Keratinocyte (primary cell): ENCODE results near the gene CD248. TPM values are rescaled to one million over a fixed set of nuclear protein-coding genes. Genes with fewer than 3 reads are reported as not detected.

Experiments used
- DNase-seq: peaks from one replicate; pipeline ENCODE4 v3.0.0-alpha.2; 2011; ENCODE audit warnings: low read depth, missing footprints, low spot score
- FAIRE-seq: peaks from 2 replicates; lab custom pipeline; 2011; peaks lifted over from hg19 to GRCh38; lab: Jason Lieb, UNC
- H2AFZ ChIP-seq: 2 replicates; pipeline ENCODE4 v1.6.0; 2012; ENCODE audit warnings: low read length, control low read depth, inconsistent platforms; ENCODE audit not compliant: control insufficient read depth
- H3K27ac ChIP-seq: 2 replicates; pipeline ENCODE4 v1.5.1; 2011; ENCODE audit warnings: low read length; ENCODE audit not compliant: control insufficient read depth, insufficient read depth
- H3K27me3 ChIP-seq: 3 replicates; pipeline ENCODE4 v1.6.0; 2011; ENCODE audit warnings: low read length; ENCODE audit not compliant: control insufficient read depth, insufficient read depth; ENCODE audit errors: extremely low read depth
- H3K36me3 ChIP-seq, 2 experiments: 2 replicates in 1 of 2; 3 replicates in 1 of 2; pipeline ENCODE4 v1.5.1; 2011; ENCODE audit warnings: low read length in 2 of 2, mild to moderate bottlenecking in 1 of 2; ENCODE audit not compliant: control insufficient read depth in 2 of 2, insufficient read depth in 2 of 2; ENCODE audit errors: extremely low read depth in 1 of 2
- H3K4me1 ChIP-seq: 3 replicates; pipeline ENCODE4 v1.5.1; 2011; ENCODE audit warnings: low read length; ENCODE audit not compliant: control insufficient read depth, insufficient read depth; ENCODE audit errors: extremely low read depth
- H3K4me2 ChIP-seq: 3 replicates; pipeline ENCODE4 v1.6.0; 2011; ENCODE audit warnings: low read depth, low read length; ENCODE audit not compliant: control insufficient read depth, insufficient read depth; ENCODE audit errors: extremely low read depth
- H3K4me3 ChIP-seq, 3 experiments: fragments of 200-600 bp in 1 of 3; sonication (generic) in 1 of 3; 2 replicates in 2 of 3; 3 replicates in 1 of 3; pipeline ENCODE4 v1.5.1; 2011 to 2016; ENCODE audit warnings: low read length in 3 of 3, mild to moderate bottlenecking in 3 of 3, control low read depth in 2 of 3, inconsistent platforms in 1 of 3, low read depth in 1 of 3, mixed read lengths in 1 of 3, mixed run types in 1 of 3, moderate library complexity in 1 of 3; ENCODE audit not compliant: control insufficient read depth in 2 of 3, insufficient read depth in 2 of 3; ENCODE audit errors: extremely low read depth in 1 of 3
- H3K79me2 ChIP-seq: 2 replicates; pipeline ENCODE4 v1.6.0; 2012; ENCODE audit warnings: low read length; ENCODE audit not compliant: control insufficient read depth, insufficient read depth
- H3K9ac ChIP-seq: 3 replicates; pipeline ENCODE4 v1.6.0; 2011; ENCODE audit warnings: low read length; ENCODE audit not compliant: control insufficient read depth, insufficient read depth; ENCODE audit errors: extremely low read depth
- H3K9me1 ChIP-seq: 3 replicates; pipeline ENCODE4 v1.6.0; 2011; ENCODE audit warnings: low read length; ENCODE audit not compliant: control insufficient read depth, insufficient read depth; ENCODE audit errors: extremely low read depth
- H3K9me3 ChIP-seq: 2 replicates; pipeline ENCODE4 v1.5.1; 2012; ENCODE audit warnings: low read depth, low read length; ENCODE audit not compliant: control insufficient read depth
- H4K20me1 ChIP-seq: 3 replicates; pipeline ENCODE4 v1.6.0; 2011; ENCODE audit warnings: low read length; ENCODE audit not compliant: control insufficient read depth, insufficient read depth; ENCODE audit errors: extremely low read depth
- EZH2 ChIP-seq: IDR thresholded peaks from one replicate; pipeline ENCODE4 v1.6.1; 2012; ENCODE audit warnings: inconsistent platforms, mild to moderate bottlenecking, low read length, moderate library complexity
- dilution Hi-C: fragments of 300-500 bp; cut with MboI; formaldehyde crosslinking; loops from one replicate; pipeline ENCODE4 v1.7.0; 2020; ENCODE audit warnings: low sequenced_read_pairs; ENCODE audit not compliant: extremely low pct_ligation_motif_present
- polyA plus RNA-seq, 5 experiments: library from polyadenylated mRNA; depleted of rRNA in 3 of 5; stranded (reverse) in 3 of 5; stranded (forward) in 1 of 5; unstranded in 1 of 5; fragments of >200 nt; gene quantifications; 1 replicate in 1 of 5; 2 replicates in 3 of 5; 3 replicates in 1 of 5; pipeline versions ENCODE4 v1.2.1 to v1.2.3, GENCODE V29; 2011 to 2012; ENCODE audit warnings: missing spikeins in 2 of 5, low read depth in 1 of 5, low replicate concordance in 1 of 5
- TF ChIP-seq, protein P1 (sequence below), 3 experiments: IDR thresholded peaks in 1 of 3; conservative IDR thresholded peaks in 1 of 3; optimal IDR thresholded peaks in 1 of 3; 2 replicates in 2 of 3; 3 replicates in 1 of 3; pipeline versions ENCODE3 to v1.5.1; 2011; ENCODE audit warnings: low read length in 3 of 3, mild to moderate bottlenecking in 3 of 3, moderate library complexity in 2 of 3, control low read depth in 1 of 3, inconsistent platforms in 1 of 3; ENCODE audit not compliant: insufficient read depth in 2 of 3; ENCODE audit errors: extremely low read depth in 1 of 3

Gene CD248
- polyA plus RNA-seq, 1 donor (not counting 4 experiments of a cell fraction or from before 2014, with no cell fraction given), result 0.12 TPM

DNA sequence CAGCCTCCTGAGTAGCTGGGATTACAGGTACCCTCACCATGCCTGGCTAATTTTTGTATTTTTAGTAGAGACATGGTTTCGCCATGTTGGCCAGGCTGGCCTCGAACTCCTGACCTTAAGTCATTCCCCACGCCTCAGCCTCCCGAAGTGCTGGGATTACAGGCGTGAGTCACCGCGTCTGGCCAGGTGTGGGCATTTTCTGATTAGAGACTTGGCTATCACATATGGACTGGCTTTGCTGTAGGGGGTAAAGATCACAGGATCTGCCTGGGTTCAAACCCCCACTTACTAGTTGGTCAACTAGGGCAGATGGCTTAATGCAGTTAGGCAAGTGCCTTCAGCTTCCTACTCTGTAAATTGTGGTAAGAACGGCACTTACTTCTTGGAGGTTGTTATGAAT is 6.5 kb downstream of the CD248 start:
- DNase-seq (no peak), FAIRE-seq (no peak)
- Histone ChIP-seq H3K27me3 (peaks cover 4% of the 10 kb centered on the region), H3K9me1 (no peaks in the 10 kb centered on the region), H3K4me1 (peaks cover 2% of the 10 kb centered on the region), H3K36me3 (no peaks in the 10 kb centered on the region), H3K79me2 (no peaks in the 10 kb centered on the region), H4K20me1 (no peaks in the 10 kb centered on the region), H3K9ac (no peak overlapping the region), H2AFZ (no peak overlapping the region), H3K27ac (no peak overlapping the region), H3K4me3 (no peak overlapping the region), H3K4me2 (no peak overlapping the region), H3K9me3 (no peaks in the 10 kb centered on the region)
- TF ChIP-seq EZH2, result no peak
- TF ChIP-seq, protein P1, sequence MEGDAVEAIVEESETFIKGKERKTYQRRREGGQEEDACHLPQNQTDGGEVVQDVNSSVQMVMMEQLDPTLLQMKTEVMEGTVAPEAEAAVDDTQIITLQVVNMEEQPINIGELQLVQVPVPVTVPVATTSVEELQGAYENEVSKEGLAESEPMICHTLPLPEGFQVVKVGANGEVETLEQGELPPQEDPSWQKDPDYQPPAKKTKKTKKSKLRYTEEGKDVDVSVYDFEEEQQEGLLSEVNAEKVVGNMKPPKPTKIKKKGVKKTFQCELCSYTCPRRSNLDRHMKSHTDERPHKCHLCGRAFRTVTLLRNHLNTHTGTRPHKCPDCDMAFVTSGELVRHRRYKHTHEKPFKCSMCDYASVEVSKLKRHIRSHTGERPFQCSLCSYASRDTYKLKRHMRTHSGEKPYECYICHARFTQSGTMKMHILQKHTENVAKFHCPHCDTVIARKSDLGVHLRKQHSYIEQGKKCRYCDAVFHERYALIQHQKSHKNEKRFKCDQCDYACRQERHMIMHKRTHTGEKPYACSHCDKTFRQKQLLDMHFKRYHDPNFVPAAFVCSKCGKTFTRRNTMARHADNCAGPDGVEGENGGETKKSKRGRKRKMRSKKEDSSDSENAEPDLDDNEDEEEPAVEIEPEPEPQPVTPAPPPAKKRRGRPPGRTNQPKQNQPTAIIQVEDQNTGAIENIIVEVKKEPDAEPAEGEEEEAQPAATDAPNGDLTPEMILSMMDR (optimal IDR thresholded peaks at IDR 0.05 in 1 of 3, IDR thresholded peaks at IDR 0.05 in 1 of 3, conservative IDR thresholded peaks at IDR 0.05 in 1 of 3; ENCODE audit: extremely low read depth in 1 of 3, insufficient read depth in 2 of 3, low read length in 3 of 3), result no peak
- dilution Hi-C loops, result no loop called here

DNA sequence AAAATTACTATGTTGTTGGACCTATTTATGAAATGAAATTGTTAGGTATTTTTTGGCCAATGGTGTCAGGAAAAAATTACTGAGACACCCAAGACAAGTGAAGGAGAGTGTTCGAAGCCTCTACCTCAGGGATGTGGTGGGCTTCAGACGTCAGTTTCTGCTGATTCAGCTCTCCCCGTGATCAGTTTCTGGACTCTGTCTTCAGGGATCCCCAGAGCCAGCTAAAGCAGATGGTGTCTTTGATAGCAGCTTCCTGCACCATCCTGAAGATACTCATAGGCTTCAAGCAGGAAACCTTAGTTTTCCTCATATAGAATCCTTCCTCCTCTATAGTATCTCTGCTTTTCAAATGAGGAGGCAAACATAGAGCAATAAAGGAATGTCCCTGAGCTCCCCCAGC is 7.4 kb downstream of the CD248 start:
- no peak overlapping the region for H3K4me3 ChIP-seq
- H3K36me3 ChIP-seq, result no peaks in the 10 kb centered on the region
- no peak overlapping the region for H3K4me2 ChIP-seq
- dilution Hi-C loops, result no loop called here
- H3K79me2 ChIP-seq, result no peaks in the 10 kb centered on the region
- DNase-seq (no peak), FAIRE-seq (no peak)
- no peaks in the 10 kb centered on the region for H4K20me1 ChIP-seq
- H3K27ac ChIP-seq, result no peak overlapping the region
- no peak overlapping the region for H3K9ac ChIP-seq
- H3K27me3 ChIP-seq, result peaks cover 4% of the 10 kb centered on the region
- TF ChIP-seq, protein P1 (optimal IDR thresholded peaks at IDR 0.05 in 1 of 3, IDR thresholded peaks at IDR 0.05 in 1 of 3, conservative IDR thresholded peaks at IDR 0.05 in 1 of 3; ENCODE audit: extremely low read depth in 1 of 3, insufficient read depth in 2 of 3, low read length in 3 of 3), result no peak
- TF ChIP-seq EZH2, result no peak
- no peaks in the 10 kb centered on the region for H3K9me1 ChIP-seq
- H2AFZ ChIP-seq, result no peak overlapping the region
- H3K4me1 ChIP-seq, result peaks cover 2% of the 10 kb centered on the region
- H3K9me3 ChIP-seq, result no peaks in the 10 kb centered on the region
